Pancreas (tissue), 10 donors: ENCODE measurements around the gene OPN4. TPM values are rescaled to one million over a fixed set of nuclear protein-coding genes. Genes with fewer than 3 reads are reported as not detected.

ENCODE experiments used
- ATAC-seq, 4 donors: fragments of 200-7000 bp; cut with Tn5 transposase; one replicate each; pipeline versions ENCODE4 v1.8.0 to v1.9.1; 2020; ENCODE audit warnings: mild to moderate bottlenecking in 4 of 4, moderate library complexity in 4 of 4
- DNase-seq, 6 donors: peaks; one replicate each; pipeline ENCODE4 v3.0.0-alpha.2; 2020
- FAIRE-seq: peaks from 2 replicates; lab custom pipeline; 2012; peaks lifted over from hg19 to GRCh38; lab: Jason Lieb, UNC
- H3K27ac ChIP-seq, 4 donors: fragments of 200-600 bp; sonication (generic); 1 replicate in 3 of 4; 2 replicates in 1 of 4; pipeline versions ENCODE4 v1.5.0 to v1.8.0; 2020
- H3K27me3 ChIP-seq, 4 donors: fragments of 200-600 bp; one replicate each; pipeline ENCODE4 v1.8.0; 2021
- H3K36me3 ChIP-seq, 3 donors: fragments of 200-600 bp; sonication (generic) in 1 of 3; one replicate each; pipeline versions ENCODE4 v1.5.0 to v1.8.0; 2020 to 2021
- H3K4me1 ChIP-seq, 3 donors: fragments of 200-600 bp; one replicate each; pipeline ENCODE4 v1.8.0; 2021
- H3K4me3 ChIP-seq, 4 donors: fragments of 200-600 bp; sonication (generic) in 2 of 4; one replicate each; pipeline versions ENCODE4 v1.5.0 to v1.8.0; 2020 to 2021
- H3K9me3 ChIP-seq, 4 donors: fragments of 200-600 bp; one replicate each; pipeline ENCODE4 v1.8.0; 2021
- WGBS, 2 donors: extraction: QIAGEN DNeasy Blood & Tissue Kit; methylation state at CpG; one replicate each; pipeline ENCODE4 v1.1.7; 2013; 5-methylcytosine and 5-hydroxymethylcytosine counted together
- intact Hi-C, 3 donors: fragments of 100-400 bp; cut with DNase I; formaldehyde crosslinking; loops; one replicate each; pipeline versions ENCODE4 v1.11.1 to v1.14.2; 2022
- polyA plus RNA-seq, 2 donors: library from polyadenylated mRNA; stranded (reverse); fragments of 200-250 nt; gene quantifications; one replicate each; pipeline ENCODE4 v1.2.3, GENCODE V29; 2013
- total RNA-seq, 6 donors: library from RNA; stranded (reverse); fragmentation: NEBNext Ultra II Directional in 4 of 6; extraction: Animal tissue kit (Norgen Biotek cat#: 25700) in 4 of 6; gene quantifications; one replicate each; pipeline versions ENCODE4 v1.2.1 to v1.2.4, GENCODE V29; 2021 to 2023
- TF ChIP-seq, protein P1 (sequence below), 4 donors: fragments of 200-600 bp; sonication (generic) in 3 of 4; IDR thresholded peaks; one replicate each; pipeline versions ENCODE4 v1.5.0 to v1.8.0; 2021; ENCODE audit warnings: antibody characterized with exemption in 4 of 4
- donor health status: healthy with polysubstance abuse.
- donor health status: DM: no; HTN: no; CAD: no; lungs with moderate emphysema.
- donor health status: DM: no; HTN: no; CAD: no.
- donor health status: control.
- donor health status: control.
- donor health status: Bipolar disorder and iron deficiency.
- donor health status: DM: yes; HTN: yes; CAD: no.
- donor health status: DM: no; HTN: no; CAD: no.
- donor health status: DM: no; HTN: no; CAD: no.
- donor health status: DM: yes; HTN: yes; CAD: no.

The OPN4 gene
- total and polyA plus RNA-seq, 8 donors = not detected

DNA sequence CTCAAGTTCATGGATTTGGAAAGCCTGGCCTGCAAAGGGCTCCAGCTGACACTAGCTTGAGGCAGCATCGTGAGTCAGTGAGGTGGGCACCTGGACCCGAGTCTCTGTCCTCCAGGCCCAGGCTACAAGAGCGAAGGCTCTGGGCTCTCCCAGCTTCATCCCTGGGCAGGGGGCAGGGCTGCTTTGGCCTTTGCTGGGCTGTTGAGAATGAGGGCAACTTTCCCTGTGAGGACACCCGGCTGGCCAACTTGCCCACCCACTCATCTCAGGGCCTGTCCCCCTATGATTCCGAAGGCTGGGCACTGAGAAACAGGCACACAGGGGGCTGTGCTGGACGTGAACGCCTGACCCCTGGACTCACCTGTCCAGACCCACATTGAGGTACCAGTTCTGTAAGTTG is 38.3 kb downstream of the OPN4 start:
- DNase-seq = peak in 1 of 6 donors; percentile 35
- H3K4me3 ChIP-seq = no peak overlapping the region
- no peak overlapping the region for H3K27ac ChIP-seq
- no peak for ATAC-seq
- no peaks in the 10 kb centered on the region for H3K9me3 ChIP-seq
- FAIRE-seq = no peak
- 86 to 90% methylated on average over 7 of the region's 7 CpGs for WGBS, 2 donors
- TF ChIP-seq, protein P1, sequence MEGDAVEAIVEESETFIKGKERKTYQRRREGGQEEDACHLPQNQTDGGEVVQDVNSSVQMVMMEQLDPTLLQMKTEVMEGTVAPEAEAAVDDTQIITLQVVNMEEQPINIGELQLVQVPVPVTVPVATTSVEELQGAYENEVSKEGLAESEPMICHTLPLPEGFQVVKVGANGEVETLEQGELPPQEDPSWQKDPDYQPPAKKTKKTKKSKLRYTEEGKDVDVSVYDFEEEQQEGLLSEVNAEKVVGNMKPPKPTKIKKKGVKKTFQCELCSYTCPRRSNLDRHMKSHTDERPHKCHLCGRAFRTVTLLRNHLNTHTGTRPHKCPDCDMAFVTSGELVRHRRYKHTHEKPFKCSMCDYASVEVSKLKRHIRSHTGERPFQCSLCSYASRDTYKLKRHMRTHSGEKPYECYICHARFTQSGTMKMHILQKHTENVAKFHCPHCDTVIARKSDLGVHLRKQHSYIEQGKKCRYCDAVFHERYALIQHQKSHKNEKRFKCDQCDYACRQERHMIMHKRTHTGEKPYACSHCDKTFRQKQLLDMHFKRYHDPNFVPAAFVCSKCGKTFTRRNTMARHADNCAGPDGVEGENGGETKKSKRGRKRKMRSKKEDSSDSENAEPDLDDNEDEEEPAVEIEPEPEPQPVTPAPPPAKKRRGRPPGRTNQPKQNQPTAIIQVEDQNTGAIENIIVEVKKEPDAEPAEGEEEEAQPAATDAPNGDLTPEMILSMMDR (IDR thresholded peaks at IDR 0.05) = no peak
- no peaks in the 10 kb centered on the region for H3K4me1 ChIP-seq
- no peaks in the 10 kb centered on the region for H3K27me3 ChIP-seq
- no peaks in the 10 kb centered on the region for H3K36me3 ChIP-seq
- intact Hi-C loops = loop anchor here in 1 of 3 donors (5.0 kb wide), 1 partner anchor 270 kb away; no protein-coding TSS in a partner anchor

DNA sequence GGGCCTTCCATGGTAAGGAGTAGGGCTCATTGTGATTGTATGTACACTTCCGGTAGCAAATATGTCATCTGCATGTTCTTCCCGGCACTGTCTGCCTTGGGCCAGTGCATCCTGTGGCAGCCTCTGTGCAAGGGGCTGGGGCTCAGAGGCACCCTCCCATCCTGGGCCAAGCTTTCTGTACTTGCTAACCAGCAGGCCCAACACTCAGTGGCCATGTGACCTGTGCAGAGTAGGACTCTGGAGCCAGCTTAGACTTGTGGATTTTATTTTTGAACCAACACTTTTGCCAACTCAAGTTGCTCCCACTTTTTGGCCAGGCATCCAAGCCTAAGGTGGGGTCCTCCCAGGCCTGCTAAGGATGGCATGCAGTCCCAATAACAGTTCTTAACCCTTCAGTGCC is 38.9 kb downstream of the OPN4 start:
- H3K27ac ChIP-seq = no peak overlapping the region
- H3K36me3 ChIP-seq = no peaks in the 10 kb centered on the region
- H3K4me1 ChIP-seq = no peaks in the 10 kb centered on the region
- no peak for ATAC-seq
- intact Hi-C loops = loop anchor here in 1 of 3 donors (5.0 kb wide), 1 partner anchor 269 kb away; no protein-coding TSS in a partner anchor
- H3K9me3 ChIP-seq = no peaks in the 10 kb centered on the region
- no peak for DNase-seq
- 78 to 90% methylated on average over 2 of the region's 2 CpGs for WGBS, 2 donors
- H3K27me3 ChIP-seq = no peaks in the 10 kb centered on the region
- TF ChIP-seq, protein P1 (IDR thresholded peaks at IDR 0.05) = no peak
- no peak for FAIRE-seq
- no peak overlapping the region for H3K4me3 ChIP-seq

DNA sequence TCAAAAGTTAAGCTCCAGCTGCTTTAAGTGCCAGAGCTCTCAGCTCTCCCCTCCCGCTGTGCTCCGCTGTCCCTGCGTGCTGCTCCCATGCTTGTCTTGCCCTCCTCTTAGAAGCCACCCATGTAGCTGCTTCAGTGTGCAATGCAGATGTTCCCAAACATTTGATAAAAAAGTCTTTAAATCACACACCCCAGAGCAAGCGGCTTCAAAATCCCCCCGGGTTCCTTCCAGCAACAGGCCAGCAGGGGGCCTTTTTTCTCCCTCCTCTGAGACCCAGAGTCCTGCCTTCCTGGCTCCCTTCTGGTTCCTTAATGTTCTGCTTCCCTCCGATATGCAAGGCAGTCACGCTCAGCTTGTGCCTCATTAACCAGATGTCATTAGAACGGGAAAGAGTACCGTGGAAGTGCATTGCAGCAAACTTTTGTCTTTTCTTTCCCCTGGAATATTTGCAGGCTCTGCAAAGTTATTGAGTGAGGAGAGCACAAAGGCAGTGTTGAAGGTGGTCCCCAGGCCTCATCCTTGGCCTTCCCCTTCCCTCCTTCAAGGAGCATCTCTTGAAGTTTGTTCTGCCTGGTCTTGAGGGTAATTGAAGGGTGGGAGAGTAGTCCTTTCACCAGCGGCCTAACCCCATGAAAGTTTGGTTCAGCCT is 39.5 kb downstream of the OPN4 start:
- FAIRE-seq = no peak
- TF ChIP-seq, protein P1 (IDR thresholded peaks at IDR 0.05) = peak in 3 of 4 donors; percentile 41 to 47 (median 44)
- no peaks in the 10 kb centered on the region for H3K27me3 ChIP-seq
- no peak overlapping the region for H3K4me3 ChIP-seq
- WGBS, 2 donors = 32 to 34% methylated on average over 10 of the region's 10 CpGs
- peak in 1 of 6 donors; percentile 45 for DNase-seq
- ATAC-seq = peak; percentile 36 to 75 (median 73)
- intact Hi-C loops = loop anchor here in 1 of 3 donors (5.0 kb wide), 1 partner anchor 268 kb away; no protein-coding TSS in a partner anchor
- no peaks in the 10 kb centered on the region for H3K9me3 ChIP-seq
- no peaks in the 10 kb centered on the region for H3K36me3 ChIP-seq
- no peak overlapping the region for H3K27ac ChIP-seq
- H3K4me1 ChIP-seq = no peaks in the 10 kb centered on the region

DNA sequence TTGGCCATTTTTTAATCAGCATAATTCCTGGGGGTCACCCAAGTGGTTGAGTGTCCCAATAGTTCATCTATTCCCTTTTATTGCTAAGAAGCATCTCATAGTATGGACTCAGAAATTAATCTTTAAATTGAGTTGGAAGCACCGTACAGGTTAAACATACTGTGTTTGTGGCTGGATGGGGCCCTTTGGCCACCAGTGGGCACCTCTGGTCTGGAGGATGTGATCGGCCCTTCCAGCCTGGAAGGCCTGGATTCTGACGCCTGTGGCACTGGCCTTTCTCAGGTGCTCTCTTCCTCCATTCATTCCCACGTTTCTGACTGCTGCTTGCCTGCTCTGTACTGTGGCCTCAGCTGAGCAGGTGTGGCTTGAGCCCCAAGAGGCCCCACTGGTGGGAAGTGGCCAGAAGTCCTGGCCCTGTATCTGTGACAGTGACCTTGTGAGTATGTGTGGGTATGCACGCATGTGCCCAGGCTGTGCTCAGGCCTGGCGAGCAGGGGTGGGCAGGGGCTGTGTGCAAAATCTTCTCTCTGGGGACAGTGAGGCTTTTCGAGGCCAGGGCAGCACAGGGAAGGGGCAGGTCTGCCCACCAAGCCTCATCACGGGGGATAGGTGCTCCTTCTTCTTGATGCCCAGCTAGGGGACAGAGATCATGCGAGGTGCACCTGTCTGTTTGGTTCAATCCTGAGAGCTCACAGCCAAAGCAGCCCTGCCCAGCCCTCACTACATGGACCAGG is 44.0 kb downstream of the OPN4 start:
- peak; percentile 29 to 70 (median 41) for ATAC-seq
- no peaks in the 10 kb centered on the region for H3K9me3 ChIP-seq
- TF ChIP-seq, protein P1 (IDR thresholded peaks at IDR 0.05) = no peak
- intact Hi-C loops = no loop called here
- H3K4me3 ChIP-seq = no peak overlapping the region
- FAIRE-seq = no peak
- DNase-seq = peak in 4 of 6 donors; percentile 27 to 53 (median 31)
- H3K27me3 ChIP-seq = no peaks in the 10 kb centered on the region
- WGBS, 2 donors = 50 to 53% methylated on average over 9 of the region's 9 CpGs
- H3K4me1 ChIP-seq = no peaks in the 10 kb centered on the region
- H3K27ac ChIP-seq = no peak overlapping the region
- no peaks in the 10 kb centered on the region for H3K36me3 ChIP-seq
